Sigmoid colon (tissue), 7 donors: ENCODE measurements around the gene POGZ. TPM values are rescaled to one million over a fixed set of nuclear protein-coding genes. Genes with fewer than 3 reads are reported as not detected.

Experiments used
- DNase-seq: peaks from one replicate; pipeline ENCODE4 v3.0.0-alpha.2; 2019
- H3K27ac ChIP-seq, 4 donors: fragments of 200-600 bp; sonication (generic); one replicate each; pipeline ENCODE4 v1.5.1; 2016 to 2019; ENCODE audit warnings: mild to moderate bottlenecking in 1 of 4
- H3K27me3 ChIP-seq, 3 donors: fragments of 200-600 bp; sonication (generic); one replicate each; pipeline ENCODE4 v1.5.1; 2019; ENCODE audit warnings: mild to moderate bottlenecking in 1 of 3
- H3K36me3 ChIP-seq, 4 donors: fragments of 200-600 bp; sonication (generic); one replicate each; pipeline ENCODE4 v1.5.1; 2016 to 2019
- H3K4me1 ChIP-seq, 4 donors: fragments of 200-600 bp; sonication (generic); one replicate each; pipeline ENCODE4 v1.5.1; 2017 to 2019
- H3K4me3 ChIP-seq, 4 donors: fragments of 200-600 bp; sonication (generic); one replicate each; pipeline ENCODE4 v1.5.1; 2017 to 2019; ENCODE audit warnings: mild to moderate bottlenecking in 2 of 4, moderate library complexity in 1 of 4
- H3K9me3 ChIP-seq, 4 donors: fragments of 200-600 bp in 3 of 4; sonication (generic) in 3 of 4; one replicate each; pipeline versions ENCODE4 v1.5.1 to v1.6.1; 2013 to 2019
- CTCF ChIP-seq, 4 experiments: fragments of 450-650 bp in 3 of 4; fragments of 200-600 bp in 1 of 4; IDR thresholded peaks; one replicate each; pipeline ENCODE4 v1.5.1; 2016 to 2019; ENCODE audit warnings: antibody characterized with exemption in 4 of 4, mild to moderate bottlenecking in 3 of 4, moderate library complexity in 2 of 4
- EP300 ChIP-seq, 4 donors: sonication (generic); formaldehyde crosslinking; IDR thresholded peaks; one replicate each; pipeline ENCODE4 v1.6.1; 2017; ENCODE audit warnings: antibody characterized with exemption in 4 of 4
- POLR2A ChIP-seq, 2 donors: fragments of 450-650 bp; IDR thresholded peaks; one replicate each; pipeline ENCODE4 v1.6.1; 2016; ENCODE audit warnings: antibody characterized with exemption in 2 of 2, mild to moderate bottlenecking in 2 of 2, moderate library complexity in 2 of 2
- POLR2AphosphoS5 ChIP-seq, 4 donors: sonication (generic); formaldehyde crosslinking; IDR thresholded peaks; one replicate each; pipeline ENCODE4 v1.6.1; 2017; ENCODE audit warnings: antibody characterized with exemption in 4 of 4
- WGBS, 2 donors: extraction: QIAGEN DNeasy Blood & Tissue Kit; methylation state at CpG; one replicate each; pipeline ENCODE4 v1.1.7; 2013; 5-methylcytosine and 5-hydroxymethylcytosine counted together
- intact Hi-C: fragments of 100-400 bp; cut with DNase I; formaldehyde crosslinking; loops from one replicate; pipeline ENCODE4 v1.15.1; 2023
- polyA plus RNA-seq, 3 donors: library from polyadenylated mRNA; stranded (reverse); fragments of 200-250 nt; gene quantifications; one replicate each; pipeline ENCODE4 v1.2.3, GENCODE V29; 2013
- total RNA-seq, 4 donors: library from RNA; depleted of rRNA; stranded (reverse); fragments of >200 nt; gene quantifications; one replicate each; pipeline ENCODE4 v1.1.0, GENCODE V29; 2016
- donor health status: healthy with polysubstance abuse.
- donor health status: Bipolar disorder and iron deficiency.
- donor health status: healthy.

POGZ gene
- total and polyA plus RNA-seq, 7 donors, result 7.2 to 75.3 (median 40.6) TPM

DNA sequence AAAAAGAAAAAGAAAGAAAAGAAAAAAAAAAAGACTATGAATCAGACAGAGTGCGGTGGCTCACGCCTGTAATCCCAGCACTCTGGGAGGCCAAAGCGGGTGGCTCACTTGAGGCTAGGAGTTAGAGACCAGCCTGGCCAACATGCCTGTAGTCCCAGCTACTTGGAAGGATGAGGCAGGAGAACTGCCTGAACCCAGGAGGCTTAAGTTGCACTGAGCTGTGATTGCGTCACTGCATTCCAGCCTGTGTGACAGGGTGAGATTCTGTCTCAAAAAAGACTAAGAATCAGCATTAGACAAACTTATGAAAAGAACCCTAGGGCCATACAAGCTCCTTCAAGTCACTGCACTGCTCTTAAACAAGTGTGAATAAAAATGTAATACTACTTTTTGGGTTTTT is 43.1 kb downstream of the POGZ start:
- intact Hi-C loops, result no loop called here
- 98% methylated on average over 4 of the region's 4 CpGs for WGBS, 2 donors
- DNase-seq, result no peak

DNA sequence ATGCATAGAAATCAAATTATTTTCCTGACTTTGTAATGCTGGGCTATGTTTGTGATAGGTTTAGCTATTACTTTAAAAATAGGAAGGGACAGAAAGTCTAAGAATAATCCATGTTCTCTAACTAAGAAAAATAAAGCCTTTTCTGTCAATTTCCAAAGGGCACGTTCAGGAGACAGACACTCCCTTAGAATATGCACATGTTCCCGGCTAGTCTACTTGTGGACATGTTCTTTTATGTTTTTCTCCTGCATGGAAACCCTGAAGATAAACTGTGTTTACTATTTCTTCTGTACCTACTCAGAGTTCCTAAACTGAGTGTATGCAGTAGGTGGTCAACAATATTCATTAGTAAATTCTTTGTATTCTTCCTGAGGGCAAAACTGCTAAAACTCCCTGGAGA is 47.4 kb downstream of the POGZ start:
- Histone ChIP-seq H3K9me3 (no peaks in the 10 kb centered on the region), H3K4me3 (no peak overlapping the region), H3K27ac (no peak overlapping the region), H3K27me3 (no peaks in the 10 kb centered on the region), H3K36me3 (peaks cover 41 to 99% (median 69%) of the 10 kb centered on the region in 4 donors), H3K4me1 (no peaks in the 10 kb centered on the region)
- intact Hi-C loops, result no loop called here
- TF ChIP-seq CTCF (IDR thresholded peaks at IDR 0.05), result no peak
- no peak for TF ChIP-seq POLR2A (IDR thresholded peaks at IDR 0.05)
- no peak for TF ChIP-seq POLR2AphosphoS5 (IDR thresholded peaks at IDR 0.05)
- no peak for TF ChIP-seq EP300 (IDR thresholded peaks at IDR 0.05)
- 88 to 89% methylated on average over 2 of the region's 2 CpGs for WGBS, 2 donors
- no peak for DNase-seq

More for the DNA sequence above, 43.1 kb downstream of the POGZ start:
- Histone ChIP-seq H3K27ac (no peak overlapping the region), H3K27me3 (no peaks in the 10 kb centered on the region), H3K36me3 (peaks cover 5 to 99% (median 39%) of the 10 kb centered on the region in 4 donors), H3K9me3 (no peaks in the 10 kb centered on the region), H3K4me1 (no peaks in the 10 kb centered on the region), H3K4me3 (no peak overlapping the region)
- TF ChIP-seq CTCF (IDR thresholded peaks at IDR 0.05), result no peak
- TF ChIP-seq POLR2AphosphoS5 (IDR thresholded peaks at IDR 0.05), result no peak
- TF ChIP-seq POLR2A (IDR thresholded peaks at IDR 0.05), result no peak
- no peak for TF ChIP-seq EP300 (IDR thresholded peaks at IDR 0.05)

- TF ChIP-seq EP300 (IDR thresholded peaks at IDR 0.05) (no peak), CTCF (IDR thresholded peaks at IDR 0.05) (no peak), POLR2A (IDR thresholded peaks at IDR 0.05) (no peak), POLR2AphosphoS5 (IDR thresholded peaks at IDR 0.05) (no peak)
- Histone ChIP-seq H3K4me1 (no peaks in the 10 kb centered on the region), H3K36me3 (peaks cover 64 to 99% (median 79%) of the 10 kb centered on the region in 4 donors), H3K27me3 (no peaks in the 10 kb centered on the region), H3K4me3 (no peak overlapping the region), H3K9me3 (no peaks in the 10 kb centered on the region), H3K27ac (no peak overlapping the region)
- intact Hi-C loops, result no loop called here
- no peak for DNase-seq
Observed at GRCh38 chr1:151408891-151409290, 50.4 kb downstream of the POGZ start.

GRCh38 chr1:151407304-151407703 is 52.0 kb downstream of the POGZ start:
- Histone ChIP-seq H3K4me1 (no peaks in the 10 kb centered on the region), H3K27ac (no peak overlapping the region), H3K4me3 (no peak overlapping the region), H3K36me3 (peaks cover 64 to 100% (median 76%) of the 10 kb centered on the region in 4 donors), H3K27me3 (no peaks in the 10 kb centered on the region), H3K9me3 (no peaks in the 10 kb centered on the region)
- TF ChIP-seq POLR2A (IDR thresholded peaks at IDR 0.05) (no peak), CTCF (IDR thresholded peaks at IDR 0.05) (no peak), EP300 (IDR thresholded peaks at IDR 0.05) (no peak), POLR2AphosphoS5 (IDR thresholded peaks at IDR 0.05) (no peak)
- WGBS, 2 donors, result 94 to 98% methylated on average over 3 of the region's 3 CpGs
- intact Hi-C loops, result no loop called here
- no peak for DNase-seq

- intact Hi-C loops, result no loop called here
- H3K27me3 ChIP-seq, result no peaks in the 10 kb centered on the region
- H3K36me3 ChIP-seq, result peaks cover 63 to 100% (median 72%) of the 10 kb centered on the region in 4 donors
- H3K27ac ChIP-seq, result no peak overlapping the region
- TF ChIP-seq EP300 (IDR thresholded peaks at IDR 0.05) (no peak), POLR2AphosphoS5 (IDR thresholded peaks at IDR 0.05) (no peak), CTCF (IDR thresholded peaks at IDR 0.05) (no peak), POLR2A (IDR thresholded peaks at IDR 0.05) (no peak)
- peaks cover 0 to 5% (median under 1%) of the 10 kb centered on the region in 4 donors for H3K4me1 ChIP-seq
- no peak for DNase-seq
- no peak overlapping the region for H3K4me3 ChIP-seq
- 91 to 92% methylated on average over 8 of the region's 8 CpGs for WGBS, 2 donors
- H3K9me3 ChIP-seq, result no peaks in the 10 kb centered on the region
Observed at GRCh38 chr1:151406176-151406575, 53.1 kb downstream of the POGZ start.
